HG03196 (cell line): Measurements from ENCODE around the gene PHACTR2.
"Not testable (repeated sequence)": the region's sequence is repeated elsewhere in the genome, so short reads cannot be mapped to it uniquely, and the experiment has no call there.

Experiments used
- ATAC-seq: cut with Tn5 transposase; IDR thresholded peaks from one replicate; pipeline ENCODE4 v1.9.1; 2021; ENCODE audit not compliant: unreplicated experiment

PHACTR2 gene

GRCh38 chr6:143677891-143678791 is at the start of gene PHACTR2:
PHACTR2 (plus strand) TSS chr6:143677965; CDS start chr6:143678164, 199 bp downstream.
- no peak for ATAC-seq

- no peak for ATAC-seq
Measured at GRCh38 chr6:143629104-143630080, 48.4 kb upstream of the PHACTR2 start.

GRCh38 chr6:143631196-143631595 is 46.6 kb upstream of the PHACTR2 start:
- ATAC-seq, result not testable (repeated sequence)

GRCh38 chr6:143632894-143633293 is 44.9 kb upstream of the PHACTR2 start:
- no peak for ATAC-seq

GRCh38 chr6:143634486-143634885 is 43.3 kb upstream of the PHACTR2 start:
- ATAC-seq, result no peak

- ATAC-seq, result no peak
Measured at GRCh38 chr6:143637691-143638090, 40.1 kb upstream of the PHACTR2 start.

GRCh38 chr6:143642403-143642802 is 35.4 kb upstream of the PHACTR2 start:
- no peak for ATAC-seq

GRCh38 chr6:143647191-143647590 is 30.6 kb upstream of the PHACTR2 start:
- no peak for ATAC-seq

- no peak for ATAC-seq
Measured at GRCh38 chr6:143647732-143648131, 30.0 kb upstream of the PHACTR2 start.

- ATAC-seq, result not testable (repeated sequence)
Measured at GRCh38 chr6:143649319-143649718, 28.4 kb upstream of the PHACTR2 start.

- not testable (repeated sequence) for ATAC-seq
Measured at GRCh38 chr6:143651328-143651727, 26.4 kb upstream of the PHACTR2 start.

- no peak for ATAC-seq
Measured at GRCh38 chr6:143652841-143653331, 24.9 kb upstream of the PHACTR2 start.

GRCh38 chr6:143655541-143655940 is 22.2 kb upstream of the PHACTR2 start:
- no peak for ATAC-seq

- no peak for ATAC-seq
Measured at GRCh38 chr6:143656026-143656425, 21.7 kb upstream of the PHACTR2 start.

- ATAC-seq, result no peak
Measured at GRCh38 chr6:143657809-143658208, 20.0 kb upstream of the PHACTR2 start.

- ATAC-seq, result not testable (repeated sequence)
Measured at GRCh38 chr6:143660170-143660569, 17.6 kb upstream of the PHACTR2 start.

- no peak for ATAC-seq
Measured at GRCh38 chr6:143664171-143664570, 13.6 kb upstream of the PHACTR2 start.

GRCh38 chr6:143666007-143666406 is 11.8 kb upstream of the PHACTR2 start:
- ATAC-seq, result not testable (repeated sequence)

GRCh38 chr6:143669483-143669882 is 8.3 kb upstream of the PHACTR2 start:
- not testable (repeated sequence) for ATAC-seq

GRCh38 chr6:143673669-143674068 is 4.1 kb upstream of the PHACTR2 start:
- no peak for ATAC-seq
